Breast epithelium (tissue), 3 donors: ENCODE data around the gene ACOT13.

Source experiments
- CTCF ChIP-seq, 3 donors: fragments of 450-650 bp; IDR thresholded peaks; one replicate each; pipeline ENCODE4 v1.5.1; 2016 to 2017; ENCODE audit warnings: antibody characterized with exemption in 3 of 3, mild to moderate bottlenecking in 3 of 3, moderate library complexity in 3 of 3
- POLR2A ChIP-seq: fragments of 450-650 bp; IDR thresholded peaks from one replicate; pipeline ENCODE4 v1.6.1; 2016; ENCODE audit warnings: antibody characterized with exemption, mild to moderate bottlenecking, moderate library complexity

DNA sequence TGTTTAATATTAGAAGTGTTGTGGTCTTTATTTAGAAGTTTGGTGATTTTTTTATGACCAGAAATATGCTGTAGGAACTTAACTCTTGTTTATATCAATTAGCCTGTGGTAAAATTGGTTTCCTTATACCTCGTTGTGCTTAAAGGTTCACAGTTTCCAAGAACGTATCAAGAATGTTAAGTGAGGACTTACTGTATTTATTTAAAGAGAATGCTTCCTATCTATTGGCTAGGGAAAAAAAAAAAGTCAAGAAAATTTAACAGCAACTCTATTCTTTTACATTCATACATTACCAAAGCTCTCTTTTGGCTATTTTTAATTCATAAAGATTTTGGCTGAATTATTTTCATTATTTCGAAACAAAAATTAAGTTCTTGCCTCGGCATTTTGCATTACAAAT, 22.5 kb upstream of the ACOT13 start:
- TF ChIP-seq POLR2A: no peak
- no peak for TF ChIP-seq CTCF (IDR thresholded peaks at IDR 0.05)
